Measurements from ENCODE around the gene PLD3. TPM values are rescaled to one million over a fixed set of nuclear protein-coding genes. Genes with fewer than 3 reads are reported as not detected.
A peak's percentile ranks its signal among the peaks of the same experiment; 100 is the strongest.

PLD3 gene
- total RNA-seq, 1 experiment from 2014 or later = 104 TPM

- no peak for DNase-seq (ENCODE audit: low read depth)
Observed at GRCh38 chr19:40413291-40413845, 64.9 kb downstream of the PLD3 start, which contains the start of gene PRX. PRX (minus strand) TSS chr19:40413378; CDS start chr19:40407932, 5,446 bp downstream.

- DNase-seq (ENCODE audit: low read depth) = no peak
Observed at GRCh38 chr19:40414542-40415535, 66.3 kb downstream of the PLD3 start.

- DNase-seq (ENCODE audit: low read depth) = no peak
Observed at GRCh38 chr19:40415768-40416167, 67.3 kb downstream of the PLD3 start.

- DNase-seq (ENCODE audit: low read depth) = peak; percentile 63
Observed at GRCh38 chr19:40416918-40417642, 68.6 kb downstream of the PLD3 start.

- no peak for DNase-seq (ENCODE audit: low read depth)
Observed at GRCh38 chr19:40417643-40417981, 69.1 kb downstream of the PLD3 start.

- no peak for DNase-seq (ENCODE audit: low read depth)
Observed at GRCh38 chr19:40418040-40418439, 69.5 kb downstream of the PLD3 start.

- DNase-seq (ENCODE audit: low read depth) = no peak
Observed at GRCh38 chr19:40419066-40419612, 70.6 kb downstream of the PLD3 start.

- no peak for DNase-seq (ENCODE audit: low read depth)
Observed at GRCh38 chr19:40419780-40420179, 71.3 kb downstream of the PLD3 start.

- DNase-seq (ENCODE audit: low read depth) = no peak
Observed at GRCh38 chr19:40420451-40420765, 71.9 kb downstream of the PLD3 start.

GRCh38 chr19:40420766-40421765 lies 72.6 kb downstream of the PLD3 start:
- peak; percentile 89 for DNase-seq (ENCODE audit: low read depth)

GRCh38 chr19:40421993-40422747 lies 73.7 kb downstream of the PLD3 start:
- DNase-seq (ENCODE audit: low read depth) = no peak

GRCh38 chr19:40422748-40423566 lies 74.5 kb downstream of the PLD3 start:
- DNase-seq (ENCODE audit: low read depth) = no peak

- DNase-seq (ENCODE audit: low read depth) = no peak
Observed at GRCh38 chr19:40423938-40424337, 75.4 kb downstream of the PLD3 start.

GRCh38 chr19:40424637-40425449 lies 76.3 kb downstream of the PLD3 start:
- no peak for DNase-seq (ENCODE audit: low read depth)

- DNase-seq (ENCODE audit: low read depth) = peak; percentile 99
Observed at GRCh38 chr19:40425450-40426287, 77.2 kb downstream of the PLD3 start, which contains the start of gene SERTAD1. SERTAD1 (minus strand) TSS chr19:40425992; CDS start chr19:40423546, 2,446 bp downstream.
